H1 (cell line): ENCODE measurements around the gene NUP85.
A peak's percentile ranks its signal among the peaks of the same experiment; 100 is the strongest.

ENCODE experiments used
- CEBPB ChIP-seq: IDR thresholded peaks from 2 replicates; pipeline ENCODE4 v1.6.1; 2012; ENCODE audit warnings: low read depth, low read length
- CHD7 ChIP-seq: fragments of 300-600 bp; sonication (generic); IDR thresholded peaks from 2 replicates; pipeline ENCODE4 v1.7.1; 2012; ENCODE audit warnings: low read length, moderate library complexity, mild to moderate bottlenecking, inconsistent platforms; ENCODE audit not compliant: insufficient replicate concordance
- CTCF ChIP-seq, 3 experiments: IDR thresholded peaks; 1 replicate in 2 of 3; 2 replicates in 1 of 3; pipeline versions ENCODE4 v1.5.1 to v1.6.1; 2011; ENCODE audit warnings: low read length in 3 of 3, mild to moderate bottlenecking in 3 of 3, inconsistent platforms in 2 of 3, low read depth in 1 of 3, moderate library complexity in 1 of 3; ENCODE audit not compliant: insufficient read depth in 1 of 3; ENCODE audit errors: control extremely low read depth in 1 of 3
- POLR2A ChIP-seq, 2 experiments: IDR thresholded peaks; 1 replicate in 1 of 2; 2 replicates in 1 of 2; pipeline ENCODE4 v1.6.1; 2011; ENCODE audit warnings: low read depth in 2 of 2, low read length in 2 of 2, mild to moderate bottlenecking in 2 of 2; ENCODE audit errors: control extremely low read depth in 1 of 2
- RAD21 ChIP-seq, 2 experiments: IDR thresholded peaks in 1 of 2; conservative IDR thresholded peaks in 1 of 2; 2 replicates each; pipeline ENCODE4 v1.6.1; 2011; ENCODE audit warnings: low read depth in 2 of 2, low read length in 2 of 2, improper control_type of control experiment in 1 of 2, inconsistent platforms in 1 of 2, mild to moderate bottlenecking in 1 of 2, moderate library complexity in 1 of 2
- RFX5 ChIP-seq: IDR thresholded peaks from 2 replicates; pipeline ENCODE4 v1.6.1; 2011; ENCODE audit warnings: low read depth, low read length, improper control_type of control experiment, borderline replicate concordance
- ZNF274 ChIP-seq: IDR thresholded peaks from 2 replicates; pipeline ENCODE4 v1.7.0; 2012; ENCODE audit warnings: low read length, borderline replicate concordance; ENCODE audit errors: extremely low read depth

- TF ChIP-seq RAD21 (IDR thresholded peaks at IDR 0.05 in 1 of 2, conservative IDR thresholded peaks at IDR 0.05 in 1 of 2; ENCODE audit: low read depth in 2 of 2, low read length in 2 of 2) = no peak
- no peak for TF ChIP-seq RFX5
- no peak for TF ChIP-seq CEBPB
- no peak for TF ChIP-seq CTCF (IDR thresholded peaks at IDR 0.05; ENCODE audit: control extremely low read depth in 1 of 3, insufficient read depth in 1 of 3, low read depth in 1 of 3, low read length in 3 of 3)
- TF ChIP-seq ZNF274 = no peak
- TF ChIP-seq POLR2A (IDR thresholded peaks at IDR 0.05; ENCODE audit: control extremely low read depth in 1 of 2, low read depth in 2 of 2, low read length in 2 of 2) = 0 out of 3 replicates have a peak, but pooled peaks of 1 of the 2 experiments have one; percentile 33
- TF ChIP-seq CHD7 = no peak
These were observed 61.1 kb downstream of the NUP85 start for GRCh38 chr17:75266316-75267152.
